Astrocyte (in vitro differentiated cells and primary cell): Measurements from ENCODE around the gene FAM117A.

ENCODE experiments used
- EZH2 ChIP-seq: IDR thresholded peaks from 2 replicates; pipeline ENCODE4 v1.6.1; 2012; ENCODE audit warnings: mild to moderate bottlenecking, low read length, inconsistent platforms; ENCODE audit not compliant: insufficient read depth
- TF ChIP-seq, protein P1 (sequence below): IDR thresholded peaks from 2 replicates; pipeline ENCODE4 v1.5.1; 2011; ENCODE audit warnings: low read depth, mild to moderate bottlenecking, inconsistent platforms, low read length, moderate library complexity; ENCODE audit not compliant: insufficient read depth

DNA sequence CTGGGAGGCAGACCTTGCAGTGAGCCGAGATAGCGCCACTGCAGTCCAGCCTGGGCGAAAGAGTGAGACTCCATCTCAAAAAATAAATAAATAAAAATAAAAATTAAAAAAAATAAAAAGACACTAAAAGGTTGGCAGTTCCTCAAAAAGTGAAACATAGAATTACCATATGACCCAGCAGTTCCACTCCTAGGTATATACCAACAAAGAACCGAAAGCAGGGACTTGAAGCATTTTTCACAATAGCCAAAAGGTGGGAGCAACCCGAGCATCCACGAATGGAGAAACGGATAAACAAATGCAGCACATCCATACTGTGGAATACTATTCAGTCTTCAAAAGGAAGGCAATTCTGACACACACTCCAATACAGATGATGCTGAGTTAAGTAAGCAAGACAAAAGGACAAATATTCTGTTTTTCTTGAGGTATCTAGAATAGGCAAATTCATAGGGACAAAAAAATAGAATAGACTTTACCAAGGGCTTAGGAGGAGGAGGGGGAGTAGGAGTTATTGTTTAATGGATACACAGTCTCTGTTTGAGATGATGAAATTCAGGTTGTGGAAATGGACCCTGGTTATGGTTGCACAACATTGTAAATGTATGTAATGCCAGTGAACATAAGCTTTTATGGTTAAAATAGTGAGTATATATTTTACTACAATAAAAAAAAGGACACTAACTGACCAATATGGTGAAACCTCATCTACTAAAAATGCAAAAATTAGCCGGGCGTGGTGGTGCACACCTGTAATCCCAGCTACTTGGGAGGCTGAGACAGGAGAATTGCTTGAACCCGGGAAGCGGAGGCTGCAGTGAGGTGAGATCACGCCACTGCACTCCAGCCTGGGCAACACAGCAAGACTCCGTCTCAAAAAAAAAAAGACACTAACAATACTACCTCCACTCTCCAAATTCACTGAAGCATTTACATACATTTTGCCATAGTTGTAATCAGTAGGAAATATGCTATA lies 29.1 kb downstream of the FAM117A start:
- TF ChIP-seq, protein P1, sequence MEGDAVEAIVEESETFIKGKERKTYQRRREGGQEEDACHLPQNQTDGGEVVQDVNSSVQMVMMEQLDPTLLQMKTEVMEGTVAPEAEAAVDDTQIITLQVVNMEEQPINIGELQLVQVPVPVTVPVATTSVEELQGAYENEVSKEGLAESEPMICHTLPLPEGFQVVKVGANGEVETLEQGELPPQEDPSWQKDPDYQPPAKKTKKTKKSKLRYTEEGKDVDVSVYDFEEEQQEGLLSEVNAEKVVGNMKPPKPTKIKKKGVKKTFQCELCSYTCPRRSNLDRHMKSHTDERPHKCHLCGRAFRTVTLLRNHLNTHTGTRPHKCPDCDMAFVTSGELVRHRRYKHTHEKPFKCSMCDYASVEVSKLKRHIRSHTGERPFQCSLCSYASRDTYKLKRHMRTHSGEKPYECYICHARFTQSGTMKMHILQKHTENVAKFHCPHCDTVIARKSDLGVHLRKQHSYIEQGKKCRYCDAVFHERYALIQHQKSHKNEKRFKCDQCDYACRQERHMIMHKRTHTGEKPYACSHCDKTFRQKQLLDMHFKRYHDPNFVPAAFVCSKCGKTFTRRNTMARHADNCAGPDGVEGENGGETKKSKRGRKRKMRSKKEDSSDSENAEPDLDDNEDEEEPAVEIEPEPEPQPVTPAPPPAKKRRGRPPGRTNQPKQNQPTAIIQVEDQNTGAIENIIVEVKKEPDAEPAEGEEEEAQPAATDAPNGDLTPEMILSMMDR = no peak
- TF ChIP-seq EZH2 = no peak
